Keratinocyte (primary cell): Measurements from ENCODE around the gene DSCAM. TPM values are rescaled to one million over a fixed set of nuclear protein-coding genes. Genes with fewer than 3 reads are reported as not detected.

Experiments
- DNase-seq: peaks from one replicate; pipeline ENCODE4 v3.0.0-alpha.2; 2011; ENCODE audit warnings: low read depth, missing footprints, low spot score
- FAIRE-seq: peaks from 2 replicates; lab custom pipeline; 2011; peaks lifted over from hg19 to GRCh38; lab: Jason Lieb, UNC
- H2AFZ ChIP-seq: 2 replicates; pipeline ENCODE4 v1.6.0; 2012; ENCODE audit warnings: low read length, control low read depth, inconsistent platforms; ENCODE audit not compliant: control insufficient read depth
- H3K27ac ChIP-seq: 2 replicates; pipeline ENCODE4 v1.5.1; 2011; ENCODE audit warnings: low read length; ENCODE audit not compliant: control insufficient read depth, insufficient read depth
- H3K27me3 ChIP-seq: 3 replicates; pipeline ENCODE4 v1.6.0; 2011; ENCODE audit warnings: low read length; ENCODE audit not compliant: control insufficient read depth, insufficient read depth; ENCODE audit errors: extremely low read depth
- H3K36me3 ChIP-seq, 2 experiments: 2 replicates in 1 of 2; 3 replicates in 1 of 2; pipeline ENCODE4 v1.5.1; 2011; ENCODE audit warnings: low read length in 2 of 2, mild to moderate bottlenecking in 1 of 2; ENCODE audit not compliant: control insufficient read depth in 2 of 2, insufficient read depth in 2 of 2; ENCODE audit errors: extremely low read depth in 1 of 2
- H3K4me1 ChIP-seq: 3 replicates; pipeline ENCODE4 v1.5.1; 2011; ENCODE audit warnings: low read length; ENCODE audit not compliant: control insufficient read depth, insufficient read depth; ENCODE audit errors: extremely low read depth
- H3K4me2 ChIP-seq: 3 replicates; pipeline ENCODE4 v1.6.0; 2011; ENCODE audit warnings: low read depth, low read length; ENCODE audit not compliant: control insufficient read depth, insufficient read depth; ENCODE audit errors: extremely low read depth
- H3K4me3 ChIP-seq, 3 experiments: fragments of 200-600 bp in 1 of 3; sonication (generic) in 1 of 3; 2 replicates in 2 of 3; 3 replicates in 1 of 3; pipeline ENCODE4 v1.5.1; 2011 to 2016; ENCODE audit warnings: low read length in 3 of 3, mild to moderate bottlenecking in 3 of 3, control low read depth in 2 of 3, inconsistent platforms in 1 of 3, low read depth in 1 of 3, mixed read lengths in 1 of 3, mixed run types in 1 of 3, moderate library complexity in 1 of 3; ENCODE audit not compliant: control insufficient read depth in 2 of 3, insufficient read depth in 2 of 3; ENCODE audit errors: extremely low read depth in 1 of 3
- H3K79me2 ChIP-seq: 2 replicates; pipeline ENCODE4 v1.6.0; 2012; ENCODE audit warnings: low read length; ENCODE audit not compliant: control insufficient read depth, insufficient read depth
- H3K9ac ChIP-seq: 3 replicates; pipeline ENCODE4 v1.6.0; 2011; ENCODE audit warnings: low read length; ENCODE audit not compliant: control insufficient read depth, insufficient read depth; ENCODE audit errors: extremely low read depth
- H3K9me1 ChIP-seq: 3 replicates; pipeline ENCODE4 v1.6.0; 2011; ENCODE audit warnings: low read length; ENCODE audit not compliant: control insufficient read depth, insufficient read depth; ENCODE audit errors: extremely low read depth
- H3K9me3 ChIP-seq: 2 replicates; pipeline ENCODE4 v1.5.1; 2012; ENCODE audit warnings: low read depth, low read length; ENCODE audit not compliant: control insufficient read depth
- H4K20me1 ChIP-seq: 3 replicates; pipeline ENCODE4 v1.6.0; 2011; ENCODE audit warnings: low read length; ENCODE audit not compliant: control insufficient read depth, insufficient read depth; ENCODE audit errors: extremely low read depth
- CTCF ChIP-seq, 3 experiments: IDR thresholded peaks in 1 of 3; conservative IDR thresholded peaks in 1 of 3; optimal IDR thresholded peaks in 1 of 3; 2 replicates in 2 of 3; 3 replicates in 1 of 3; pipeline versions ENCODE3 to v1.5.1; 2011; ENCODE audit warnings: low read length in 3 of 3, mild to moderate bottlenecking in 3 of 3, moderate library complexity in 2 of 3, control low read depth in 1 of 3, inconsistent platforms in 1 of 3; ENCODE audit not compliant: insufficient read depth in 2 of 3; ENCODE audit errors: extremely low read depth in 1 of 3
- EZH2 ChIP-seq: IDR thresholded peaks from one replicate; pipeline ENCODE4 v1.6.1; 2012; ENCODE audit warnings: inconsistent platforms, mild to moderate bottlenecking, low read length, moderate library complexity
- dilution Hi-C: fragments of 300-500 bp; cut with MboI; formaldehyde crosslinking; loops from one replicate; pipeline ENCODE4 v1.7.0; 2020; ENCODE audit warnings: low sequenced_read_pairs; ENCODE audit not compliant: extremely low pct_ligation_motif_present
- polyA plus RNA-seq, 5 experiments: library from polyadenylated mRNA; depleted of rRNA in 3 of 5; stranded (reverse) in 3 of 5; stranded (forward) in 1 of 5; unstranded in 1 of 5; fragments of >200 nt; gene quantifications; 1 replicate in 1 of 5; 2 replicates in 3 of 5; 3 replicates in 1 of 5; pipeline versions ENCODE4 v1.2.1 to v1.2.3, GENCODE V29; 2011 to 2012; ENCODE audit warnings: missing spikeins in 2 of 5, low read depth in 1 of 5, low replicate concordance in 1 of 5

DSCAM gene
- polyA plus RNA-seq, 1 donor (not counting 4 experiments of a cell fraction or from before 2014, with no cell fraction given): 2.1 TPM

DNA sequence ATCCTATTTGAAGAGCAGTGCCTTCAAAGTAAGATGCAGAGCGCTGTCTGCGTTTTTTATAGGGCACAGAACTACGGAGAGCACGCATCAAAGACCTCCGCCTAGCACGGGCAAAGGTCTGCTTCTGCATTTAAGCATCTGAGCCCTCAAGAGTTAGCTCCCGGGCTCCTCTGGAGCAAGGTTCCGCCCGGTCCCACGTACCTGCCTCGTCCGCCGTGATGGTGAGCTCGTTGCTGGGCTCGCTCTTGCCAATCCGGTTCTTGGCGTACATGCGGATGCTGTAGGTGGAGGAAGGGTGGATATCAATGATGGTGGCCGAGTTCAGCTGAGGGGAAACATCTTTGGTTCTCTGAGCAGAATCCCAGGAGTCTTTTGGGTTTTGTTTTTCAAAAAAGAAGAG lies 668.2 kb downstream of the DSCAM start:
- TF ChIP-seq CTCF (optimal IDR thresholded peaks at IDR 0.05 in 1 of 3, IDR thresholded peaks at IDR 0.05 in 1 of 3, conservative IDR thresholded peaks at IDR 0.05 in 1 of 3; ENCODE audit: extremely low read depth in 1 of 3, insufficient read depth in 2 of 3, low read length in 3 of 3) (no peak), EZH2 (no peak)
- DNase-seq (no peak), FAIRE-seq (no peak)
- H3K9me1 ChIP-seq: no peaks in the 10 kb centered on the region
- H3K36me3 ChIP-seq: no peaks in the 10 kb centered on the region
- H3K9me3 ChIP-seq: no peaks in the 10 kb centered on the region
- H3K4me2 ChIP-seq: no peak overlapping the region
- H3K4me3 ChIP-seq: no peak overlapping the region
- no peak overlapping the region for H3K9ac ChIP-seq
- H2AFZ ChIP-seq: no peak overlapping the region
- no peaks in the 10 kb centered on the region for H4K20me1 ChIP-seq
- no peaks in the 10 kb centered on the region for H3K4me1 ChIP-seq
- H3K27me3 ChIP-seq: no peaks in the 10 kb centered on the region
- no peaks in the 10 kb centered on the region for H3K79me2 ChIP-seq
- dilution Hi-C loops: no loop called here
- H3K27ac ChIP-seq: no peak overlapping the region

DNA sequence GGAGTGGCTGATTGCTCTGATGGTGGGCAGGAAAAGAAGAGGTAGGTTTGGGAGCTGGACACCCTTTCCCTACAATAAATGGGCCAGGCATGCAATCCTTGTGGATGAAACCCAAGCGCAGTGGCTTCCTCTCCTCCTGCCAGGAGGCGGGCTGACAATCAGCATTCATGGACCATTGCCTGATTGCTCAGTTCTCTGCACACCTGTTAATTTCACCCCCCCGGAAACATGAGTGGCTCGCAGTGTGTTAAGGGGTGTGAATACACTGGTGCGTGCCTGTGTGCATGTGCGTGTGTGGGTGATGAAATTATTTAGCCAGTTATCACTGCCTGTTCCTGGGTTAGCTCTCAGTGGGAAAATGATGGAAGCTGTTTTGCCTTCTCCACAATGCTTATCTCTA lies 669.0 kb downstream of the DSCAM start:
- H3K4me3 ChIP-seq: no peak overlapping the region
- no peaks in the 10 kb centered on the region for H3K36me3 ChIP-seq
- FAIRE-seq: no peak
- H3K27ac ChIP-seq: no peak overlapping the region
- no peak for TF ChIP-seq CTCF (optimal IDR thresholded peaks at IDR 0.05 in 1 of 3, IDR thresholded peaks at IDR 0.05 in 1 of 3, conservative IDR thresholded peaks at IDR 0.05 in 1 of 3; ENCODE audit: extremely low read depth in 1 of 3, insufficient read depth in 2 of 3, low read length in 3 of 3)
- no peak for TF ChIP-seq EZH2
- no peaks in the 10 kb centered on the region for H3K9me1 ChIP-seq
- no peak overlapping the region for H3K9ac ChIP-seq
- no peaks in the 10 kb centered on the region for H3K9me3 ChIP-seq
- no peaks in the 10 kb centered on the region for H3K4me1 ChIP-seq
- H3K79me2 ChIP-seq: no peaks in the 10 kb centered on the region
- H2AFZ ChIP-seq: no peak overlapping the region
- DNase-seq: no peak
- no peaks in the 10 kb centered on the region for H3K27me3 ChIP-seq
- no peaks in the 10 kb centered on the region for H4K20me1 ChIP-seq
- H3K4me2 ChIP-seq: no peak overlapping the region
- dilution Hi-C loops: no loop called here
